ENCODE data around the gene EML5.

Gene EML5

DNA sequence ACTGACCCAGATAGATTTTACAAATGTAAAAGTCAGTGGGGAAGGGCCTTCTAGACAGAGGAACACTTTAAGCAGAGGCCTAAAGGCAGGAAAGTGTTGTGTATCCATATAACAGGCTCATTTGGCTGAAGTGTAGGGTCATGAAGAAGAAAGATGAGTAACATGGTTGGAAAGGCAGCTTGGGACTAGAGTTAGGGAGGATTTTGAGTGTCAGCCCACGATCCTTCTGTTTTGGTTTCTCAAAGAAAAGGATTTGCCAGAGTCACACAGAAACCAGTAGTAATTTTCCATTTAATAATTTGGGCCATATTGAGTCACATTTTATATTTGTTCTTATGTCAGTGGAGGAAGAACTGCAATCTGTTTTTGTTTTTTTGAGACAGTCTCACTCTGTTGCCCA is 153.5 kb downstream of the EML5 start:
- no peak for TF ChIP-seq CTCF (IDR thresholded peaks at IDR 0.05; ENCODE audit: low read depth, low read length, missing control alignments)
- DNase-seq (ENCODE audit: low read depth) = no peak
- no peak overlapping the region for H3K4me3 ChIP-seq (ENCODE audit: low read depth, low read length)
- in situ Hi-C loops (cut with HindIII; ENCODE audit: low sequenced_read_pairs) = no loop called here

DNA sequence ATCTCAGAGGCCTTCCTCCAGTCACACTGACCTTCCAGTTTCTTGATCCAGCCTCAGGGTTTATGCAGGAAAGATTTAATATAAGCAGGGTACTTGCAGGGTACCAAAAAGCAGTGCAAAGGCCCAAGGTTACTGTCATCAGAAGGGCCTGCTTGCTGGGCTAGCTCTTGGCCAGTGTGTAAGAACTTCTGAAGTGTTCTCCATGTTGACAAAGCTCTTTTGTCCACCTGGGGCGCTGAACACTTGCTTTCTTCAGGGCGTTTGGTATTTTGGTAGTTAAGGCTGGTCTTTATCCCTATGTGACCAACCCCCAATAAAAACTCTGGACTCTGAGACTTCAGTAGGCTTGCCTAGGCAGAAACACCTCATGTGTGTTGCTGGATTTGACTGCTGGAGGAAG is 160.2 kb downstream of the EML5 start:
- no peak overlapping the region for H3K4me3 ChIP-seq (ENCODE audit: low read depth, low read length)
- DNase-seq (ENCODE audit: low read depth) = no peak
- no peak for TF ChIP-seq CTCF (IDR thresholded peaks at IDR 0.05; ENCODE audit: low read depth, low read length, missing control alignments)
- in situ Hi-C loops (cut with HindIII; ENCODE audit: low sequenced_read_pairs) = no loop called here

DNA sequence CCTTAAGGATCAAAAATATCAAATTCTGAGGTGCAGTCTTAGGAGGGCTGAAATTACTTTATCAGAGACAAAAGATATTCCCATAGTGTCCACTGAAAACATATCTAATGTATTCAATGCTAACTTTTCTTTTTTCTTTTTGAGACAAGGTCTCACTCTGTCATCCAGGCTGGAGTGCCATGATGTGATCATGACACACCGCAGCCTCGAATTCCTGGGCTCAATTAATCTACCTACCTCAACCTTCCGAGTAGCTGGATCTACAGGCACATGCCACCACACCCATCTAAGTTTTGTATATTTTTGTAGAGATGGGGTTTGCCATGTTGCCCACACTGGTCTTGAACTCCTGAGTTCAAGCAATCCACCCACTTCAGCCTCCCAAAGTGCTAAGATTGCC is 161.7 kb downstream of the EML5 start:
- no peak for DNase-seq (ENCODE audit: low read depth)
- in situ Hi-C loops (cut with HindIII; ENCODE audit: low sequenced_read_pairs) = no loop called here
- TF ChIP-seq CTCF (IDR thresholded peaks at IDR 0.05; ENCODE audit: low read depth, low read length, missing control alignments) = no peak
- no peak overlapping the region for H3K4me3 ChIP-seq (ENCODE audit: low read depth, low read length)

DNA sequence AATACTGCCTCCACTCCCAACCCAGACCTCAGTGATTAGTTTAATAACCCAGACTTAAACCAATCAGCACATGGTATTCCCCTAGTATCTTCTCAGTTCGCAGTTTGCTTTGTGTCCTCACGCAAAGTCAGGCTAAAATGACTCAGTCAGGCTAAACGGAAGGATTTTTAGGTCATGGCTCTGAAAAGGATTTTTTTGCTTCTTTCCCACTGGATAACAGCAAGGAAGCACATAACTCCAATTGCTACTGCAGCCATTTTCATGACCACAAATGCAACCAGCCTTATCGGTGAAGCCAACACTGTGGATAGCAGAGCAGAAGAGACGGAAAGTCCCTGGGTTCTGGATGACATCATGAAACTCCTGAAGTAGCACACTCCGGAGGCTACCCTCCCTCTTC is 162.2 kb downstream of the EML5 start:
- DNase-seq (ENCODE audit: low read depth) = peak; percentile 13
- no peak overlapping the region for H3K4me3 ChIP-seq (ENCODE audit: low read depth, low read length)
- TF ChIP-seq CTCF (IDR thresholded peaks at IDR 0.05; ENCODE audit: low read depth, low read length, missing control alignments) = no peak
- in situ Hi-C loops (cut with HindIII; ENCODE audit: low sequenced_read_pairs) = no loop called here

DNA sequence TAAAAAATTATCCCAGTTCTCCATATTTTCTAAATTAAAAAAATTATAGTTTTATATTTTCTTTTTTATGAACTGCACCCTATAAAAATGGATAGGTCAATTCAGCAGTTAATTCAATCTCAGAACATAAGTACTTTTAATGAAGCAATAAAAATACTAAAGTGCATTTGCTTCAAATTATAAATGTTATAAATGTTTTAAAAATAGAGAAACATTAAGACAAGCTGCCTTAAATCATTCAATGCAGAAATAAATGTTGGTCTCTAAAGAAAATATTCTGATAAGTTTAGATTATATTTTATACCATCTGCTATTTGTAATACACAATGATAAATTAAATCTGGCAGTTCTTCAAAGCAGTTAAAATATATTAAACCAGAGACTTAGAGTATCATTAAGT is 164.3 kb downstream of the EML5 start:
- TF ChIP-seq CTCF (IDR thresholded peaks at IDR 0.05; ENCODE audit: low read depth, low read length, missing control alignments) = no peak
- no peak overlapping the region for H3K4me3 ChIP-seq (ENCODE audit: low read depth, low read length)
- in situ Hi-C loops (cut with HindIII; ENCODE audit: low sequenced_read_pairs) = no loop called here
- no peak for DNase-seq (ENCODE audit: low read depth)

DNA sequence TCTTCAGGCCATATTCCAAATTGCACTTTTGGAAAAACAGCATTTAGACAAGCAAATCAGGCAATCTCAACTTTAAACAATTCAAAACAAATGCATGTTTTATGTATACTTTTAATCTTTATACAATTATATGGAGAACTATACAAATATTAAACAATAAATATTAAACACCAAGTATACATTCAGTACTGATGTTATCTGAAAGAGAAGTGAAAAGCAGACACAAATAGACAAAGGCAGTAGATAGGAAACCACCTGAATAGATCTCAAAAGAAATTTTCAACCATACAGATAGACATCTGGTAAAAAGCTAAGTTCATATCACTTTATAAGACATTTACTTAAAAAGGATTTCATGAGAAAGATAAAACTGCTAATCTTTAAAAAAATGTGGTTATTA is 164.7 kb downstream of the EML5 start:
- no peak overlapping the region for H3K4me3 ChIP-seq (ENCODE audit: low read depth, low read length)
- TF ChIP-seq CTCF (IDR thresholded peaks at IDR 0.05; ENCODE audit: low read depth, low read length, missing control alignments) = no peak
- DNase-seq (ENCODE audit: low read depth) = no peak
- in situ Hi-C loops (cut with HindIII; ENCODE audit: low sequenced_read_pairs) = no loop called here

- in situ Hi-C loops (cut with HindIII; ENCODE audit: low sequenced_read_pairs) = no loop called here
- TF ChIP-seq CTCF (IDR thresholded peaks at IDR 0.05; ENCODE audit: low read depth, low read length, missing control alignments) = no peak
- no peak overlapping the region for H3K4me3 ChIP-seq (ENCODE audit: low read depth, low read length)
- no peak for DNase-seq (ENCODE audit: low read depth)
Observed at GRCh38 chr14:88625671-88626070, 167.1 kb downstream of the EML5 start.

Measured in astrocyte of the cerebellum (primary cell).